ENCODE results near the gene MYO3B. TPM values are rescaled to one million over a fixed set of nuclear protein-coding genes. Genes with fewer than 3 reads are reported as not detected.

Gene MYO3B
- total and polyA plus RNA-seq, 2 donors (not counting 1 experiment from before 2014, with no cell fraction given): not detected

GRCh38 chr2:170377500-170378207 lies 199.7 kb downstream of the MYO3B start:
- Histone ChIP-seq H3K4me3 (ENCODE audit: control extremely low read depth in 1 of 5, extremely low read depth in 1 of 5, insufficient read depth in 1 of 5, low read depth in 2 of 5, low read length in 4 of 5) (no peak overlapping the region), H3K4me2 (replicated peaks; ENCODE audit: low read depth, low read length, poor library complexity, severe bottlenecking) (no peak overlapping the region), H4K20me1 (ENCODE audit: control insufficient read depth, insufficient read depth, low read length, poor library complexity, severe bottlenecking) (no peaks in the 10 kb centered on the region), H2AFZ (ENCODE audit: insufficient read depth, low read depth, low read length, poor library complexity, severe bottlenecking) (no peak overlapping the region), H3K27ac (ENCODE audit: low read length in 2 of 2) (no peak overlapping the region), H3K27me3 (replicated peaks in 1 of 4; ENCODE audit: control extremely low read depth in 1 of 4, control insufficient read depth in 3 of 4, insufficient read depth in 4 of 4, low read length in 3 of 4) (peaks cover 0 to 4% (median 0%) of the 10 kb centered on the region in 4 experiments), H3K79me2 (ENCODE audit: control insufficient read depth, insufficient read depth, low read length) (no peaks in the 10 kb centered on the region), H3K4me1 (ENCODE audit: control insufficient read depth in 2 of 2, insufficient read depth in 2 of 2, low read length in 2 of 2) (no peaks in the 10 kb centered on the region), H3K36me3 (replicated peaks in 1 of 2; ENCODE audit: control extremely low read depth in 1 of 2, control insufficient read depth in 1 of 2, extremely low read depth in 1 of 2, insufficient read depth in 2 of 2, low read length in 1 of 2) (no peaks in the 10 kb centered on the region), H3K9ac (ENCODE audit: low read length) (no peak overlapping the region), H3K9me3 (ENCODE audit: control extremely low read depth in 1 of 3, control insufficient read depth in 2 of 3, insufficient read depth in 1 of 3, low read length in 2 of 3) (no peaks in the 10 kb centered on the region)
- ChIA-PET CTCF (no interaction called here), POLR2A (no interaction called here)
- Mint-ChIP-seq H3K4me3 (no peak overlapping the region), H3K27me3 (peaks cover 25% of the 10 kb centered on the region), H3K27ac (no peak overlapping the region), H3K4me1 (no peaks in the 10 kb centered on the region), H3K9me3 (ENCODE audit: insufficient read depth) (no peaks in the 10 kb centered on the region)
- TF ChIP-seq EZH2 (IDR thresholded peaks at IDR 0.05; ENCODE audit: borderline replicate concordance, insufficient read depth, low read depth, low read length, poor library complexity, severe bottlenecking): no peak
- no peak for TF ChIP-seq CTCF (IDR thresholded peaks at IDR 0.05)
- DNase-seq (no peak), ATAC-seq (ENCODE audit: low read depth) (no peak)
- intact Hi-C loops (cut with micrococcal nuclease): no loop called here
- 100% methylated on average over 2 of the region's 8 CpGs for WGBS (ENCODE audit: insufficient coverage)

GRCh38 chr2:170380267-170380666 lies 202.3 kb downstream of the MYO3B start:
- Histone ChIP-seq H4K20me1 (ENCODE audit: control insufficient read depth, insufficient read depth, low read length, poor library complexity, severe bottlenecking) (no peaks in the 10 kb centered on the region), H3K79me2 (ENCODE audit: control insufficient read depth, insufficient read depth, low read length) (no peaks in the 10 kb centered on the region), H3K27ac (ENCODE audit: low read length in 2 of 2) (no peak overlapping the region), H3K4me1 (ENCODE audit: control insufficient read depth in 2 of 2, insufficient read depth in 2 of 2, low read length in 2 of 2) (no peaks in the 10 kb centered on the region), H3K4me3 (ENCODE audit: control extremely low read depth in 1 of 5, extremely low read depth in 1 of 5, insufficient read depth in 1 of 5, low read depth in 2 of 5, low read length in 4 of 5) (no peak overlapping the region), H2AFZ (ENCODE audit: insufficient read depth, low read depth, low read length, poor library complexity, severe bottlenecking) (no peak overlapping the region), H3K9me3 (ENCODE audit: control extremely low read depth in 1 of 3, control insufficient read depth in 2 of 3, insufficient read depth in 1 of 3, low read length in 2 of 3) (no peaks in the 10 kb centered on the region), H3K4me2 (replicated peaks; ENCODE audit: low read depth, low read length, poor library complexity, severe bottlenecking) (no peak overlapping the region), H3K27me3 (replicated peaks in 1 of 4; ENCODE audit: control extremely low read depth in 1 of 4, control insufficient read depth in 3 of 4, insufficient read depth in 4 of 4, low read length in 3 of 4) (peaks cover 0 to 4% (median 1%) of the 10 kb centered on the region in 4 experiments), H3K36me3 (replicated peaks in 1 of 2; ENCODE audit: control extremely low read depth in 1 of 2, control insufficient read depth in 1 of 2, extremely low read depth in 1 of 2, insufficient read depth in 2 of 2, low read length in 1 of 2) (no peaks in the 10 kb centered on the region), H3K9ac (ENCODE audit: low read length) (no peak overlapping the region)
- CTCF ChIA-PET: no interaction called here
- Mint-ChIP-seq H3K4me1 (no peaks in the 10 kb centered on the region), H3K27me3 (peaks cover 15% of the 10 kb centered on the region), H3K27ac (no peak overlapping the region), H3K4me3 (no peak overlapping the region), H3K9me3 (ENCODE audit: insufficient read depth) (no peaks in the 10 kb centered on the region)
- no peak for DNase-seq
- intact Hi-C loops (cut with micrococcal nuclease): no loop called here
- ATAC-seq (ENCODE audit: low read depth): no peak
- POLR2A ChIA-PET: no interaction called here
- WGBS (ENCODE audit: insufficient coverage): no CpG with 5 or more reads among the region's 4 CpGs
- no peak for TF ChIP-seq CTCF (IDR thresholded peaks at IDR 0.05)
- no peak for TF ChIP-seq EZH2 (IDR thresholded peaks at IDR 0.05; ENCODE audit: borderline replicate concordance, insufficient read depth, low read depth, low read length, poor library complexity, severe bottlenecking)

Measured in B cell (primary cell).